ENCODE data around the gene CYRIA.

CYRIA gene

DNA sequence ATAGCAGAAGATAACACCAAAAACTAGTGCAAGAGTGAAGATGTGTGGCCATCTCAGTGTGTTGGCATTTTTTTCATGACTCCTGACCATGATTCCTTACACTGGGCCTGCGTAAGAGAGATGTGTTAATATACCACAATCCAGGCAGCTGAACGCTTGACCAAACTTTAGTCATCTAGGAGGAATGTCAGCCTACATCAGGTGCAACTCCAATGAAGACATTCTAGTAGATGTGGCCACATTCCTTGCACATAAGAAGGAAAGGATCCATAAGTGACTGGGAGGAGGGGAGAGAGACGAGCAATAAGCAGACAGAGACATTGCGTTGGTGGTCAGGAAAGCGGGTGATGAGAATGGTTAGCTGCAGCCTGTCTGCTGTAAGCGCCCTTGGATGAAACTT, 42.6 kb downstream of the CYRIA start:
- no peak overlapping the region for H3K4me3 ChIP-seq (ENCODE audit: low read depth, low read length)
- TF ChIP-seq CTCF (IDR thresholded peaks at IDR 0.05; ENCODE audit: insufficient read depth, low read depth, low read length, missing control alignments) = no peak
- no peak for DNase-seq (ENCODE audit: low read depth)

- no peak for TF ChIP-seq CTCF (IDR thresholded peaks at IDR 0.05; ENCODE audit: insufficient read depth, low read depth, low read length, missing control alignments)
- DNase-seq (ENCODE audit: low read depth) = no peak
- no peak overlapping the region for H3K4me3 ChIP-seq (ENCODE audit: low read depth, low read length)
These were observed 43.1 kb downstream of the CYRIA start for GRCh38 chr2:16622399-16622968.

DNA sequence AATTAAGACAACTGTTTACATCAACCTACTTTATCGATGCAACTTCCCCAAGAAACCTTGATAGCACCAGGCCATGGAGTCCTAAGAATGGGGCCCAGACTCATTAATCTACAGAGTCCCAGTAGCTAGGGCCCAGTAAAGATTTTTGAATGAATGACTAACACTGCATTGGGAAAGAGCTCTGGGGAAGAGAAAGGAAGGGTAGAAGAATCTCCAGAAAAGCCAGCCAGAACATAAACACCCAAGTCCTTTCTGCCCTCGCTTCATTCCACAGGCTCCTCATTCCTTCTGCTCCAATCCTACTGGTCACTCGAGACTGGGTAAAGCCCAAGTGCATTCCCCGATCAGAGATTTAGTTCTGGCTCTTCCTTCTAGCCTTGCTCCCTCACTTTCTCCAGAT, 44.3 kb downstream of the CYRIA start:
- TF ChIP-seq CTCF (IDR thresholded peaks at IDR 0.05; ENCODE audit: insufficient read depth, low read depth, low read length, missing control alignments) = no peak
- no peak for DNase-seq (ENCODE audit: low read depth)
- H3K4me3 ChIP-seq (ENCODE audit: low read depth, low read length) = no peak overlapping the region

GRCh38 chr2:16620590-16620989, 45.0 kb downstream of the CYRIA start:
- no peak for TF ChIP-seq CTCF (IDR thresholded peaks at IDR 0.05; ENCODE audit: insufficient read depth, low read depth, low read length, missing control alignments)
- no peak overlapping the region for H3K4me3 ChIP-seq (ENCODE audit: low read depth, low read length)
- DNase-seq (ENCODE audit: low read depth) = no peak

DNA sequence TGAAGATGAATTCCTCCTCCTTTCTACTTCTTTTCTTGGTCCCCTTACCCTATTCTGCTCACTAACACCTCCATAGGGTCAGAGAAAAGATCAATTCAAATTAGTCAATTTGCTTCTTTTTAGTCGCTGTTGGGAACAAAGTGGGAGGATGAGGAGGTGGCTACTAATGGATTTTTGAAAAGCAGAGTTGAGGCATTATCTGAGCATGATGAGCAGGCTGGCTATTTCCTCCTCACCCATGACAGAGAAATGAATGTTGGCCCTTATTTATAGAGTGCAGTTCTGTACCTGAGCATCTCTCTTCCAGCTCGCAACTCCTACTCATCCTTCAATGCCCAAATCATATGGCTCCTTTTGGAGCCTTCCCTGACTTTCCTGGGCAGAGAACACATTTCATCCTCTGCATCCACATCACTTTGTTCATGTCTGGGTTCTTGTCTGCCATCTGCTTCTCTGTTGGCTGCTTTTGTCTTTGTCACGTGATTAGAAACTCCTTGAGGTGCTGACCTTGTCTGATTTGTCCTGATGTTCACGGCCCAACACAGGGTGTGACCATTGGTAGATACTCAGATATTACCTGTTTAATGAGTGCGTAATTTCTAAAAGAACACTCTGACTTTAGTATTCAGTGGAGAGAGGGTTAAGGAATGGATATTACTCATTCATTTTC, 45.9 kb downstream of the CYRIA start:
- TF ChIP-seq CTCF (IDR thresholded peaks at IDR 0.05; ENCODE audit: insufficient read depth, low read depth, low read length, missing control alignments) = no peak
- DNase-seq (ENCODE audit: low read depth) = no peak
- no peak overlapping the region for H3K4me3 ChIP-seq (ENCODE audit: low read depth, low read length)

GRCh38 chr2:16617282-16618266, 48.1 kb downstream of the CYRIA start:
- DNase-seq (ENCODE audit: low read depth) = no peak
- peak; percentile 24 for TF ChIP-seq CTCF (IDR thresholded peaks at IDR 0.05; ENCODE audit: insufficient read depth, low read depth, low read length, missing control alignments)
- no peak overlapping the region for H3K4me3 ChIP-seq (ENCODE audit: low read depth, low read length)
